NCI-H1930 (cell line): ENCODE measurements around the gene HNRNPR.
"Not testable (repeated sequence)": the region's sequence is repeated elsewhere in the genome, so short reads cannot be mapped to it uniquely, and the experiment has no call there.

Source experiments
- DNase-seq, 2 experiments: peaks; one replicate each; lab custom pipeline; 2025; lab: John Stamatoyannopoulos, UW

HNRNPR gene

GRCh38 chr1:23325393-23325792 lies 18.7 kb downstream of the HNRNPR start:
- no peak for DNase-seq

- no peak for DNase-seq
These were observed 21.3 kb downstream of the HNRNPR start for GRCh38 chr1:23322770-23323169.

GRCh38 chr1:23310280-23310679 lies 33.8 kb downstream of the HNRNPR start:
- not testable (repeated sequence) for DNase-seq

GRCh38 chr1:23304140-23304620 lies 39.9 kb downstream of the HNRNPR start:
- no peak for DNase-seq

DNA sequence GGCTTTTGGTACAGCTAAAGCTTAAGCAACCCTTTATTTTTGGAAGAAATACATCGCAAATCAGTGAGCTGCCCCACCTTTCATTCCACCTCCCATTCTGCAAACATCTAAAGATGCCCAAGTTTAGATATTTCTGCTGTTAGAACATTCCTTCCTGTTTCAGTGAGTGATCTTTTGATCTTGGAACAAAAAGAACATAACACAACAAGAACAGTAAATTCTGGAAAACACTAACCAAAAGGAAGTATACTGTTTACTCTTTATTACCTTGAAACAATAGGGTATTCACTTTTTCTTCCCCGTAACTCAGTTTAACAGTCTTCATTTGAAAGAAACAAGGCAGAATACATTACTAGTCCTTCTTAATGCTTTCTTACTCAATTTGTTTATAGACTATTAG lies 40.6 kb downstream of the HNRNPR start:
- DNase-seq, result no peak

- no peak for DNase-seq
These were observed 47.2 kb downstream of the HNRNPR start for GRCh38 chr1:23296931-23297330.

DNA sequence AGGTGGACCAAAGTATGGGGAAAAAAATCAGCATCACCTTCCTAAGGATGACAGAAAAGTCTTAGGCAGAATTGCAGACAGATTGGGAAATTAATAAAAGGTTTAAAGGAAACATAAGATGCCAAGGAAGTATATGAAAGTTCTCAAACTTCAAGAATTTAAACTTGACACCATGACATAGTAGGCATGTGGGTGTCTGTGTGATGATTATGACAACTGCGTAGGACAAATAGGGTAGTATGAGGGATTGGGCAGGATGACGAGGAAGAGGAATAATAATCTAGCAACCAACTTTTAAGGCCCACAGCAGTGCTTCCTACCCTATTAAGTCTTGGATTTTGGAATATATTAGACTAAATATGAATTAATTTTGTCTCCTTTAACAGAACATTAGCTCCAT lies 52.4 kb downstream of the HNRNPR start:
- no peak for DNase-seq

- DNase-seq, result no peak
These were observed 53.1 kb downstream of the HNRNPR start for GRCh38 chr1:23290836-23291565.

DNA sequence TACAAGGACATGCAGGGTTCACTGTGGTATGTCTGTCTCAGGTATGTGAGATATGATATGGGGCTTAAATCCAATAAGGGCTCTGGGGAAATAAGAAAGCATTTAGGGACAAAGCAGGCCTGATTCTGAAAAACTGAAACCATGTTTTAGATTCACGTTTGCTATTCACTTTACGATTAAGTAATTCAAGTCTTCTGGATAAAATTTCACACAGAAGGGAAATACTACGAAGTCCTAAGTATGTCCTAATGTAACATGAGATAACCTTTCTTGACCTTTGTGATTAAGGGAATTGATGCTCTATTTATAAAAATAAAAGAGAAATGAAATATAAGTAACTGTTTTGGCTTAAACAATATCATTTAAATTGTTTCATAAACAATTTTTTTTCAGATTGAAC lies 55.4 kb downstream of the HNRNPR start:
- no peak for DNase-seq

DNA sequence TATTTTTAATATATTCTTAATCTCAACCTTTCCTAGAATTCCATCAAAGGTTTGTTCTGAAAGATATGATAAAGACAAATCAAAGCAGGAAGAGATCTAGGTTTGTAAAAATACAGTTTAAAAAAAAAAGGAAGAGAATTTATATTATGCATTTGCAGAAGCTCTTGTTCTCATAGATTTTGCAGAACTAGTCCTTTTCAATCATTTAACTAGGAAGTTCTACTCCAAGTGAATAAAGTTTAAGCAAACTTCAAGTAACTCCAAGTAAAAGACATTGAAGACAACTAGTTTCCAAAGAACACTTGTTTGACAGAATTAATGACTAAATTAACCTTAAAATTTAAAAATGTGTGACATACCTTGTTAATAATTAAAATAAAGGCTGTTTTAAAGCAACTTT lies 55.9 kb downstream of the HNRNPR start:
- no peak for DNase-seq

DNA sequence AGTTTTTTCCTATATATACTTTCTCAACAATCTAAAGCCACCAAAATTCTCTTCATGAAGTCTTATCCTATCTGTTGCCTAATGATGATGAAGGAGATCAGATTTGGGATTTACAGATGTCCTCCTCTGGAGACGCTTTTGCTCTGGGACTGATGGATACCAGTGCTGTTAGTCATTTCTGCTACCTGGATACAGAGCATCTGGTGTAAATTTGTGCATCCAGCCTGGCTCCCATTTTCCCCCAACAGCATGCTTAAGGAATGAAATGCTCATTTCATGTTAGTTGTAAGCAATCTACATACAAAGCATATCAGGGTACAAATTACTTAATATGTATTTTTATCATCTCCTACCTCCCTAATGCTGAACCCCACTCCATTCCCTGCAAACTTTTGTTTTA lies 57.7 kb downstream of the HNRNPR start:
- DNase-seq, result no peak

- DNase-seq, result no peak
These were observed 60.1 kb downstream of the HNRNPR start for GRCh38 chr1:23283667-23284602.

- DNase-seq, result no peak
These were observed 61.1 kb downstream of the HNRNPR start for GRCh38 chr1:23282957-23283356.

GRCh38 chr1:23278717-23279116 lies 65.4 kb downstream of the HNRNPR start:
- no peak for DNase-seq

DNA sequence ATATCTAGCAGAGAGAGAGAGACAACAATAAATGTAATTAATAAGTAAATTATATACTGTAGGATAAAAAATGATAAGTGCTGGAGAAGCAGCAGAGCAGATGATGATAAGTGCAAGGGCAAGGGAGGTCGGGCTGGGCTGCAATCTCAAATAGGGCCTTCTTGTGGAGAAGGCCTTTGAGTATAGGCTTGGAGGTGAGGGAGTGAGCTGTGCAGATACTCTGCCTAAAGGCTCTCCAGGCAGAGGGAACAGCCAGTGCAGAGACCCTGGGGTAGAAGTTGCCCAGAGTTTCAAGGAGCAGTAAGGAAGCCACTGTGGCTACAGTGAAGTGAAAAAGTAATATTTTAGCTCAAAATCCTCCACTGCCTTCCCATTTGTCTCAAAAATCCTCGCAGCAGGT lies 67.6 kb downstream of the HNRNPR start:
- DNase-seq, result no peak

- DNase-seq, result no peak
These were observed 70.0 kb downstream of the HNRNPR start for GRCh38 chr1:23274134-23274505.

GRCh38 chr1:23273450-23274133 lies 70.5 kb downstream of the HNRNPR start:
- DNase-seq, result no peak

DNA sequence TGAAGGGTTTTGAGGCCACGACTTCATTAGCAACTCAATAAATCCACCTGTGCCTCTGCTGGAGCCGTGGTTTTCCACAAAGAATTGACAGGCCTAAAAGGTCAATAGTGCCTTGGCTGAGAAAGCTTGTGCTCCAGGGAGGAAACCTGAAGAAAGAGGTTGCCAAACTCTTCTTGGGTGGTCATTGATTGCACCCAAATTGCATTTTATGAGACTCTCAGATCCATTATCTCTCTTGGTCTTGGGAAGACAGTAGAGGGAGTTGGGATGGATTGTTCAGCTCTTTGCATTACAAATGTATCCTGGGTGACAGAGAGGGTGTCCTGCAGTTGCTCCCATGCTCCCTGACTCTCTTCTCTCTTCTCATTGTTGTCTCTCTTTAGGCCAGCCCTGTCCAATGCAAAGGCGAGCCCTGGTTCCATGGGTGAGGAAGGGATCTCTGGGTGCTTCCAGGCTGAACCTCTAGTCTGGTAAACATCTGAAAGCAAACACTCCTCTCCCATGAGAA lies 80.7 kb downstream of the HNRNPR start:
- no peak for DNase-seq

DNA sequence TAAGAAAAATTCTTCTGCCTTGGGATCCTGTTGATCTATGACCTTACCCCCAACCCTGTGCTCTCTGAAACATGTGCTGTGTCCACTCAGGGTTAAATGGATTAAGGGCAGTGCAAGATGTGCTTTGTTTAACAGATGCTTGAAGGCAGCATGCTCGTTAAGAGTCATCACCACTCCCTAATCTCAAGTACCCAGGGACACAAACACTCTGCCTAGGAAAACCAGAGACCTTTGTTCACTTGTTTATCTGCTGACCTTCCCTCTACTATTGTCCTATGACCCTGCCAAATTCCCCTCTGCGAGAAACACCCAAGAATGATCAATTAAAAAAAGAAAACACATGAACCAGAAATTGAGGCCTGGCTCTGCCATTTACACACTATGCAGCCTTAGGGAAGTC lies 86.0 kb downstream of the HNRNPR start:
- not testable (repeated sequence) for DNase-seq

GRCh38 chr1:23257371-23257770 lies 86.7 kb downstream of the HNRNPR start:
- DNase-seq, result not testable (repeated sequence)
